Activated naive CD4-positive, alpha-beta T cell treated with anti-CD3 and anti-CD28 coated beads, Interleukin-2, amount 50 U/mL, for 72 hours (primary cell): ENCODE measurements around the gene CDK14. TPM values are rescaled to one million over a fixed set of nuclear protein-coding genes. Genes with fewer than 3 reads are reported as not detected.

ENCODE experiments used
- ATAC-seq, 2 donors: fragments of 150-1000 bp; cut with Tn5 transposase; 2 replicates each; pipeline ENCODE4 v1.10.0; 2021; ENCODE audit warnings: mild to moderate bottlenecking in 2 of 2, moderate library complexity in 2 of 2
- DNase-seq, 2 donors: peaks; one replicate each; pipeline ENCODE4 v3.0.0; 2021 to 2022; ENCODE audit warnings: low spot score in 2 of 2
- H3K27ac Mint-ChIP-seq, 2 donors: one replicate each; pipeline ENCODE4 v1.8.0; 2022; ENCODE audit warnings: mild to moderate bottlenecking in 2 of 2, mixed read lengths in 2 of 2
- H3K36me3 Mint-ChIP-seq, 2 donors: one replicate each; pipeline ENCODE4 v1.8.0; 2022; ENCODE audit warnings: mixed read lengths in 2 of 2
- H3K9me3 Mint-ChIP-seq, 2 donors: one replicate each; pipeline ENCODE4 v1.8.0; 2022; ENCODE audit warnings: mixed read lengths in 2 of 2
- total RNA-seq, 2 donors: library from RNA; stranded (reverse); gene quantifications; one replicate each; pipeline ENCODE4 v1.2.3, GENCODE V29; 2022

Gene CDK14
- total RNA-seq, 2 donors from 2014 or later: 0.05 to 0.80 TPM

GRCh38 chr7:91045606-91046005 lies 449.5 kb downstream of the CDK14 start:
- H3K36me3 Mint-ChIP-seq: no peaks in the 10 kb centered on the region
- no peaks in the 10 kb centered on the region for H3K9me3 Mint-ChIP-seq
- no peak overlapping the region for H3K27ac Mint-ChIP-seq
- ATAC-seq (no peak), DNase-seq (no peak)

GRCh38 chr7:91046322-91047089 lies 450.4 kb downstream of the CDK14 start:
- no peak overlapping the region for H3K27ac Mint-ChIP-seq
- H3K36me3 Mint-ChIP-seq: no peaks in the 10 kb centered on the region
- no peak for DNase-seq
- ATAC-seq: no peak
- no peaks in the 10 kb centered on the region for H3K9me3 Mint-ChIP-seq

- no peak for ATAC-seq
- H3K27ac Mint-ChIP-seq: peak overlapping the region in 1 of 2 donors; percentile 45
- no peak for DNase-seq
- H3K9me3 Mint-ChIP-seq: no peaks in the 10 kb centered on the region
- no peaks in the 10 kb centered on the region for H3K36me3 Mint-ChIP-seq
Measured at GRCh38 chr7:91047636-91048035, 451.5 kb downstream of the CDK14 start.

- Mint-ChIP-seq H3K27ac (peak overlapping the region; percentile 55 to 69), H3K9me3 (no peaks in the 10 kb centered on the region), H3K36me3 (peaks cover 0 to 5% of the 10 kb centered on the region in 2 donors)
- ATAC-seq: peak in 1 of 2 donors; percentile 80
- DNase-seq: no peak
Measured at GRCh38 chr7:91050677-91051076, 454.6 kb downstream of the CDK14 start.

GRCh38 chr7:91051966-91052365 lies 455.8 kb downstream of the CDK14 start:
- DNase-seq: no peak
- ATAC-seq: no peak
- no peak overlapping the region for H3K27ac Mint-ChIP-seq
- H3K36me3 Mint-ChIP-seq: peaks cover 0 to 5% of the 10 kb centered on the region in 2 donors
- H3K9me3 Mint-ChIP-seq: no peaks in the 10 kb centered on the region

- no peaks in the 10 kb centered on the region for H3K9me3 Mint-ChIP-seq
Measured at GRCh38 chr7:91054374-91054773, 458.3 kb downstream of the CDK14 start.

GRCh38 chr7:91055219-91055618 lies 459.1 kb downstream of the CDK14 start:
- peaks cover 2 to 3% of the 10 kb centered on the region in 2 donors for H3K9me3 Mint-ChIP-seq
- H3K36me3 Mint-ChIP-seq: peaks cover 2 to 9% of the 10 kb centered on the region in 2 donors
- ATAC-seq (no peak), DNase-seq (no peak)
- H3K27ac Mint-ChIP-seq: no peak overlapping the region

More at GRCh38 chr7:91054374-91054773, 458.3 kb downstream of the CDK14 start:
- Mint-ChIP-seq H3K27ac (no peak overlapping the region), H3K36me3 (peaks cover 0 to 5% of the 10 kb centered on the region in 2 donors)
- no peak for ATAC-seq
- DNase-seq: no peak

- Mint-ChIP-seq H3K27ac (no peak overlapping the region), H3K36me3 (peaks cover 14 to 28% of the 10 kb centered on the region in 2 donors), H3K9me3 (peaks cover 14 to 15% of the 10 kb centered on the region in 2 donors)
- ATAC-seq: no peak
- DNase-seq: no peak
Measured at GRCh38 chr7:91062713-91063112, 466.6 kb downstream of the CDK14 start.

- ATAC-seq (no peak), DNase-seq (no peak)
- peaks cover 14 to 28% of the 10 kb centered on the region in 2 donors for H3K36me3 Mint-ChIP-seq
- H3K27ac Mint-ChIP-seq: no peak overlapping the region
- peaks cover 14 to 15% of the 10 kb centered on the region in 2 donors for H3K9me3 Mint-ChIP-seq
Measured at GRCh38 chr7:91064052-91064451, 467.9 kb downstream of the CDK14 start.

- H3K36me3 Mint-ChIP-seq: peaks cover 14 to 26% of the 10 kb centered on the region in 2 donors
- ATAC-seq (no peak), DNase-seq (no peak)
- no peak overlapping the region for H3K27ac Mint-ChIP-seq
- peaks cover 14% of the 10 kb centered on the region in 2 donors for H3K9me3 Mint-ChIP-seq
Measured at GRCh38 chr7:91064938-91065337, 468.8 kb downstream of the CDK14 start.

- ATAC-seq (no peak), DNase-seq (no peak)
- Mint-ChIP-seq H3K9me3 (peaks cover 0 to 4% of the 10 kb centered on the region in 2 donors), H3K27ac (no peak overlapping the region), H3K36me3 (peaks cover 0 to 10% of the 10 kb centered on the region in 2 donors)
Measured at GRCh38 chr7:91066627-91067026, 470.5 kb downstream of the CDK14 start.

- Mint-ChIP-seq H3K27ac (no peak overlapping the region), H3K9me3 (peaks cover 0 to 4% of the 10 kb centered on the region in 2 donors), H3K36me3 (peaks cover 0 to 9% of the 10 kb centered on the region in 2 donors)
- ATAC-seq: no peak
- DNase-seq: no peak
Measured at GRCh38 chr7:91067242-91067641, 471.1 kb downstream of the CDK14 start.

GRCh38 chr7:91068136-91068795 lies 472.1 kb downstream of the CDK14 start:
- ATAC-seq: no peak
- peaks cover 0 to 4% of the 10 kb centered on the region in 2 donors for H3K9me3 Mint-ChIP-seq

GRCh38 chr7:91069146-91069545 lies 473.0 kb downstream of the CDK14 start:
- DNase-seq: no peak
- Mint-ChIP-seq H3K9me3 (peaks cover 0 to 4% of the 10 kb centered on the region in 2 donors), H3K36me3 (peaks cover 0 to 8% of the 10 kb centered on the region in 2 donors), H3K27ac (no peak overlapping the region)
- no peak for ATAC-seq

More at GRCh38 chr7:91068136-91068795, 472.1 kb downstream of the CDK14 start:
- no peak overlapping the region for H3K27ac Mint-ChIP-seq
- no peak for DNase-seq
- H3K36me3 Mint-ChIP-seq: peaks cover 0 to 8% of the 10 kb centered on the region in 2 donors

- Mint-ChIP-seq H3K27ac (no peak overlapping the region), H3K36me3 (peaks cover 3 to 4% of the 10 kb centered on the region in 2 donors), H3K9me3 (peaks cover 0 to under 1% of the 10 kb centered on the region in 2 donors)
- DNase-seq (no peak), ATAC-seq (no peak)
Measured at GRCh38 chr7:91079487-91079886, 483.4 kb downstream of the CDK14 start.

- H3K27ac Mint-ChIP-seq: no peak overlapping the region
- H3K36me3 Mint-ChIP-seq: peaks cover 10 to 12% of the 10 kb centered on the region in 2 donors
- ATAC-seq (no peak), DNase-seq (no peak)
- H3K9me3 Mint-ChIP-seq: peaks cover 3 to 10% of the 10 kb centered on the region in 2 donors
Measured at GRCh38 chr7:91080351-91080750, 484.2 kb downstream of the CDK14 start.

- H3K27ac Mint-ChIP-seq: no peak overlapping the region
- ATAC-seq (no peak), DNase-seq (no peak)
- H3K9me3 Mint-ChIP-seq: peaks cover 3 to 15% of the 10 kb centered on the region in 2 donors
- peaks cover 10 to 14% of the 10 kb centered on the region in 2 donors for H3K36me3 Mint-ChIP-seq
Measured at GRCh38 chr7:91082038-91082437, 485.9 kb downstream of the CDK14 start.
